A549 (cell line): ENCODE results near the gene OARD1. TPM values are rescaled to one million over a fixed set of nuclear protein-coding genes. Genes with fewer than 3 reads are reported as not detected.

ENCODE experiments used
- ATAC-seq, 2 experiments: fragments of 200-7000 bp in 1 of 2; fragments of >200 bp in 1 of 2; cut with Nextera tagmentation in 1 of 2; cut with Tn5 transposase in 1 of 2; 3 replicates each; pipeline versions ENCODE4 v1.8.0 to v1.9.1; 2018 to 2020; ENCODE audit warnings: mild to moderate bottlenecking in 1 of 2, moderate library complexity in 1 of 2
- CTCF ChIA-PET: fragments of 300-600 bp; sonication (Branson Sonifier 250); formaldehyde crosslinking; extraction: SDS; loops from one replicate; lab custom pipeline; 2021; ENCODE audit warnings: antibody characterized with exemption, inconsistent platforms; lab: Yijun Ruan, JAX
- POLR2A ChIA-PET: fragments of 350-600 bp; formaldehyde crosslinking; extraction: SDS; loops from one replicate; lab custom pipeline; 2021; ENCODE audit warnings: antibody characterized with exemption, inconsistent platforms; lab: Yijun Ruan, JAX
- DNase-seq, 2 experiments: peaks; one replicate each; pipeline versions ENCODE4 v3.0.0 to v3.0.0-alpha.2; 2011 to 2016; ENCODE audit warnings: low read depth in 1 of 2, low spot score in 1 of 2
- FAIRE-seq: peaks from 2 replicates; lab custom pipeline; 2011; peaks lifted over from hg19 to GRCh38; lab: Jason Lieb, UNC
- H3K27ac ChIP-seq, 2 experiments: fragments of >200 bp; sonication (Bioruptor Twin); formaldehyde crosslinking; 3 replicates each; pipeline ENCODE4 v1.5.1; 2016 to 2017
- H3K4me1 ChIP-seq: fragments of >200 bp; sonication (Bioruptor Twin); formaldehyde crosslinking; 3 replicates; pipeline ENCODE4 v1.6.1; 2016
- H3K4me2 ChIP-seq: fragments of >200 bp; sonication (Bioruptor Twin); formaldehyde crosslinking; 3 replicates; pipeline ENCODE4 v1.6.1; 2016
- H3K4me3 ChIP-seq: fragments of >200 bp; sonication (Bioruptor Twin); formaldehyde crosslinking; 3 replicates; pipeline ENCODE4 v1.5.1; 2016
- H3K9me3 ChIP-seq: fragments of >200 bp; sonication (Bioruptor Twin); formaldehyde crosslinking; 3 replicates; pipeline ENCODE4 v1.6.1; 2016
- ATOH8 ChIP-seq: fragments of 250-450 bp; sonication (Bioruptor Pico); IDR thresholded peaks from 2 replicates; pipeline ENCODE4 v1.5.0; 2020; ENCODE audit warnings: low read depth, mild to moderate bottlenecking, moderate library complexity
- BHLHE40 ChIP-seq: IDR thresholded peaks from 2 replicates; pipeline ENCODE4 v1.6.1; 2012; ENCODE audit warnings: low read depth, low read length, inconsistent platforms
- CBX8 ChIP-seq: fragments of 200-600 bp; sonication (generic); IDR thresholded peaks from 2 replicates; pipeline ENCODE4 v1.6.1; 2016
- CHD2 ChIP-seq: fragments of 150-350 bp; IDR thresholded peaks from 2 replicates; pipeline ENCODE4 v1.6.1; 2014; ENCODE audit warnings: low read length; ENCODE audit not compliant: partially characterized antibody
- CHD4 ChIP-seq: fragments of 200-600 bp; sonication (generic); IDR thresholded peaks from 2 replicates; pipeline ENCODE4 v1.6.1; 2016; ENCODE audit warnings: antibody characterized with exemption, mild to moderate bottlenecking, borderline replicate concordance
- CTCF ChIP-seq: fragments of >200 bp; sonication (Bioruptor Twin); formaldehyde crosslinking; IDR thresholded peaks from 3 replicates; pipeline ENCODE4 v1.5.1; 2016
- EHF ChIP-seq: fragments of 250-450 bp; sonication (Bioruptor Pico); IDR thresholded peaks from 2 replicates; pipeline ENCODE4 v1.5.0; 2020; ENCODE audit warnings: mild to moderate bottlenecking
- ELK1 ChIP-seq: fragments of 150-350 bp; IDR thresholded peaks from 2 replicates; pipeline ENCODE4 v1.6.1; 2014; ENCODE audit warnings: low read depth, mild to moderate bottlenecking, low read length
- ESRRA ChIP-seq: fragments of 150-350 bp; IDR thresholded peaks from 2 replicates; pipeline ENCODE4 v1.6.1; 2014; ENCODE audit warnings: mild to moderate bottlenecking, low read length, borderline replicate concordance
- HOXB5 ChIP-seq: fragments of 250-450 bp; sonication (Bioruptor Pico); IDR thresholded peaks from 2 replicates; pipeline ENCODE4 v1.5.0; 2020; ENCODE audit warnings: mild to moderate bottlenecking, moderate library complexity
- JUN ChIP-seq, 2 experiments: fragments of >200 bp; sonication (Bioruptor Twin); formaldehyde crosslinking; IDR thresholded peaks; 2 replicates in 1 of 2; 3 replicates in 1 of 2; pipeline ENCODE4 v1.6.1; 2016 to 2017
- JUNB ChIP-seq: fragments of >200 bp; sonication (Bioruptor Twin); formaldehyde crosslinking; IDR thresholded peaks from 2 replicates; pipeline ENCODE4 v1.6.1; 2016
- MAZ ChIP-seq: fragments of 150-350 bp; IDR thresholded peaks from 2 replicates; pipeline ENCODE4 v1.6.1; 2014; ENCODE audit warnings: antibody characterized with exemption, low read depth, low read length, borderline replicate concordance
- MYC ChIP-seq: IDR thresholded peaks from 2 replicates; pipeline ENCODE4 v1.6.1; 2012; ENCODE audit warnings: mild to moderate bottlenecking, inconsistent platforms, low read length, improper control_type of control experiment, borderline replicate concordance
- NPAS2 ChIP-seq: fragments of 250-450 bp; sonication (Bioruptor Pico); IDR thresholded peaks from 2 replicates; pipeline ENCODE4 v1.8.0; 2022; ENCODE audit warnings: mild to moderate bottlenecking, moderate library complexity, borderline replicate concordance
- RARB ChIP-seq: fragments of 250-450 bp; sonication (Bioruptor Pico); IDR thresholded peaks from 2 replicates; pipeline ENCODE4 v1.8.0; 2021; ENCODE audit warnings: mild to moderate bottlenecking, moderate library complexity
- RFX5 ChIP-seq: fragments of 450-650 bp; IDR thresholded peaks from 2 replicates; pipeline ENCODE4 v1.7.1; 2014; ENCODE audit warnings: antibody characterized with exemption, mild to moderate bottlenecking, moderate library complexity
- RNF2 ChIP-seq: fragments of 200-600 bp; sonication (generic); IDR thresholded peaks from 2 replicates; pipeline ENCODE4 v1.6.1; 2016; ENCODE audit warnings: low read depth, mild to moderate bottlenecking, antibody characterized with exemption, moderate library complexity, borderline replicate concordance
- TFCP2L1 ChIP-seq: fragments of 250-450 bp; sonication (Bioruptor Pico); IDR thresholded peaks from 2 replicates; pipeline ENCODE4 v1.5.0; 2021; ENCODE audit warnings: mild to moderate bottlenecking
- TP53 ChIP-seq: fragments of 250-450 bp; sonication (Bioruptor Pico); IDR thresholded peaks from 2 replicates; pipeline ENCODE4 v1.5.0; 2021; ENCODE audit warnings: mild to moderate bottlenecking, moderate library complexity
- ZC3H11A ChIP-seq: fragments of 450-650 bp; IDR thresholded peaks from 2 replicates; pipeline ENCODE4 v1.6.1; 2014; ENCODE audit warnings: antibody characterized with exemption, mild to moderate bottlenecking
- ZFP36 ChIP-seq: fragments of 450-650 bp; IDR thresholded peaks from 2 replicates; pipeline ENCODE4 v1.6.1; 2014; ENCODE audit warnings: borderline replicate concordance; ENCODE audit not compliant: partially characterized antibody
- ZSCAN20 ChIP-seq: fragments of 250-450 bp; sonication (Bioruptor Pico); IDR thresholded peaks from 2 replicates; pipeline ENCODE4 v1.8.0; 2022; ENCODE audit warnings: mild to moderate bottlenecking, moderate library complexity
- WGBS: methylation state at CpG from one replicate; pipeline ENCODE4 v1.1.6; 2017; ENCODE audit errors: missing lambda C conversion rate; 5-methylcytosine and 5-hydroxymethylcytosine counted together
- polyA plus RNA-seq, 4 experiments: library from polyadenylated mRNA; depleted of rRNA in 3 of 4; stranded (reverse); fragments of >200 nt; fragmentation: RNase III in 1 of 4; extraction: RNeasy Plus Mini Kit Qiagen cat#74134 plus additional on column Dnase treatment in 1 of 4; gene quantifications; 2 replicates in 3 of 4; 3 replicates in 1 of 4; pipeline ENCODE4 v1.2.3, GENCODE V29; 2011 to 2017
- TF ChIP-seq, protein P1 (sequence below): fragments of 200-600 bp; sonication (generic); IDR thresholded peaks from 2 replicates; pipeline ENCODE4 v1.6.1; 2016; ENCODE audit warnings: antibody characterized with exemption, mild to moderate bottlenecking, moderate library complexity
- TF ChIP-seq, protein P2 (sequence below): IDR thresholded peaks from 2 replicates; pipeline ENCODE4 v1.6.1; 2012

OARD1 gene
- polyA plus RNA-seq, 2 of the 4 experiments (the other 2 are of a cell fraction) = 21.4 to 26.2 TPM

DNA sequence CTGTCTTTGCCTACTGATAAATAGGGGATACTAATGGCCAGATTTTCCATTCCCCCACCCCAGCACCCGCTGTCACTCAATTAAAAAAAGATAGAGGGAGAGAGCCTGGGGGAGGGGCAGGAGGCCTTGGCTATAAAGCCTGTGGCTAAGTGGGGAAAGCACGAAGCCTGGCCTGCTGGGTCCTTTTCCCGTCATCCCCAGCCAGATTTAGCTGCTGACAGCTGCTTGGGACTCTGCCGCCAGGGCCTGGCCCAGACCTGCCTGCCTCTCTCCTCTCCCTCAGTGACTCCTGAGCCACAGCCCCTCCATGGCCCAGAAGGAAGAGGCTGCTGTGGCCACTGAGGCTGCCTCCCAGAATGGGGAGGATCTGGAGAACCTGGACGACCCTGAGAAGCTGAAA lies 19.1 kb downstream of the OARD1 start, which contains the start of gene APOBEC2:
APOBEC2 (plus strand) TSS at position 162 of the 400 bp plus-strand sequence; CDS start at position 308, 146 bp downstream.
- TF ChIP-seq CHD4 = no peak
- no peak for TF ChIP-seq CBX8
- TF ChIP-seq, protein P1, sequence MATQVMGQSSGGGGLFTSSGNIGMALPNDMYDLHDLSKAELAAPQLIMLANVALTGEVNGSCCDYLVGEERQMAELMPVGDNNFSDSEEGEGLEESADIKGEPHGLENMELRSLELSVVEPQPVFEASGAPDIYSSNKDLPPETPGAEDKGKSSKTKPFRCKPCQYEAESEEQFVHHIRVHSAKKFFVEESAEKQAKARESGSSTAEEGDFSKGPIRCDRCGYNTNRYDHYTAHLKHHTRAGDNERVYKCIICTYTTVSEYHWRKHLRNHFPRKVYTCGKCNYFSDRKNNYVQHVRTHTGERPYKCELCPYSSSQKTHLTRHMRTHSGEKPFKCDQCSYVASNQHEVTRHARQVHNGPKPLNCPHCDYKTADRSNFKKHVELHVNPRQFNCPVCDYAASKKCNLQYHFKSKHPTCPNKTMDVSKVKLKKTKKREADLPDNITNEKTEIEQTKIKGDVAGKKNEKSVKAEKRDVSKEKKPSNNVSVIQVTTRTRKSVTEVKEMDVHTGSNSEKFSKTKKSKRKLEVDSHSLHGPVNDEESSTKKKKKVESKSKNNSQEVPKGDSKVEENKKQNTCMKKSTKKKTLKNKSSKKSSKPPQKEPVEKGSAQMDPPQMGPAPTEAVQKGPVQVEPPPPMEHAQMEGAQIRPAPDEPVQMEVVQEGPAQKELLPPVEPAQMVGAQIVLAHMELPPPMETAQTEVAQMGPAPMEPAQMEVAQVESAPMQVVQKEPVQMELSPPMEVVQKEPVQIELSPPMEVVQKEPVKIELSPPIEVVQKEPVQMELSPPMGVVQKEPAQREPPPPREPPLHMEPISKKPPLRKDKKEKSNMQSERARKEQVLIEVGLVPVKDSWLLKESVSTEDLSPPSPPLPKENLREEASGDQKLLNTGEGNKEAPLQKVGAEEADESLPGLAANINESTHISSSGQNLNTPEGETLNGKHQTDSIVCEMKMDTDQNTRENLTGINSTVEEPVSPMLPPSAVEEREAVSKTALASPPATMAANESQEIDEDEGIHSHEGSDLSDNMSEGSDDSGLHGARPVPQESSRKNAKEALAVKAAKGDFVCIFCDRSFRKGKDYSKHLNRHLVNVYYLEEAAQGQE = no peak
- no peak within 1 kb of the TSS for H3K27ac ChIP-seq
- no peaks in the 10 kb centered on the region for H3K4me1 ChIP-seq
- 93% methylated on average over 4 of the region's 5 CpGs for WGBS
- DNase-seq (no peak), FAIRE-seq (no peak), ATAC-seq (no peak)
- ChIA-PET CTCF (interaction anchor here (0.8 to 2.1 kb wide), 5 partner anchors 13 to 23 kb away, joined by 3 to 9 read pairs (median 3); partner anchors contain the start of gene UNC5CL), POLR2A (no interaction called here)
- H3K4me2 ChIP-seq = no peak within 1 kb of the TSS
- H3K9me3 ChIP-seq = no peaks in the 10 kb centered on the region
- no peak within 1 kb of the TSS for H3K4me3 ChIP-seq

- ATAC-seq (no peak), DNase-seq (no peak), FAIRE-seq (no peak)
- H3K4me2 ChIP-seq = no peak overlapping the region
- TF ChIP-seq MAZ = no peak
- TF ChIP-seq ELK1 = no peak
- no peak for TF ChIP-seq TFCP2L1 (CRISPR knock-in tag)
- no peak for TF ChIP-seq HOXB5
- no peak for TF ChIP-seq ZC3H11A
- no peak for TF ChIP-seq ESRRA
- TF ChIP-seq NPAS2 (CRISPR knock-in tag) = no peak
- no peak for TF ChIP-seq CHD2
- TF ChIP-seq JUN (IDR thresholded peaks at IDR 0.05) = no peak
- no peak for TF ChIP-seq CHD4
- no peak for TF ChIP-seq BHLHE40
- TF ChIP-seq ZSCAN20 = no peak
- TF ChIP-seq CTCF = no peak
- TF ChIP-seq JUNB = no peak
- H3K27ac ChIP-seq = no peak overlapping the region
- no peaks in the 10 kb centered on the region for H3K9me3 ChIP-seq
- ChIA-PET POLR2A (no interaction called here), CTCF (no interaction called here)
- 91% methylated on average over 5 of the region's 5 CpGs for WGBS
- H3K4me3 ChIP-seq = no peak overlapping the region
- no peaks in the 10 kb centered on the region for H3K4me1 ChIP-seq
Measured at GRCh38 chr6:41051873-41052272, 20.3 kb downstream of the OARD1 start.

- CTCF ChIA-PET = interaction anchor here (0.8 kb wide), 1 partner anchor 155 kb away, joined by 3 read pairs; no protein-coding TSS in a partner anchor
- Histone ChIP-seq H3K4me3 (no peak overlapping the region), H3K9me3 (no peaks in the 10 kb centered on the region), H3K27ac (no peak overlapping the region), H3K4me2 (no peak overlapping the region), H3K4me1 (no peaks in the 10 kb centered on the region)
- POLR2A ChIA-PET = no interaction called here
- no peak for DNase-seq
- ATAC-seq = no peak
- TF ChIP-seq EHF (CRISPR knock-in tag) (no peak), MYC (no peak), TP53 (CRISPR knock-in tag) (no peak), RNF2 (no peak), ELK1 (no peak), ZFP36 (no peak), RFX5 (no peak), MAZ (no peak), RARB (no peak), ATOH8 (CRISPR knock-in tag) (no peak)
- TF ChIP-seq, protein P2, sequence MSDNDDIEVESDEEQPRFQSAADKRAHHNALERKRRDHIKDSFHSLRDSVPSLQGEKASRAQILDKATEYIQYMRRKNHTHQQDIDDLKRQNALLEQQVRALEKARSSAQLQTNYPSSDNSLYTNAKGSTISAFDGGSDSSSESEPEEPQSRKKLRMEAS = no peak
- WGBS = 59% methylated on average over 3 of the region's 3 CpGs
- no peak for FAIRE-seq
Measured at GRCh38 chr6:41050536-41050935, 21.6 kb downstream of the OARD1 start.
